Endothelial cell of umbilical vein (primary cell): Measurements from ENCODE around the gene MEI4. TPM values are rescaled to one million over a fixed set of nuclear protein-coding genes. Genes with fewer than 3 reads are reported as not detected.

Source experiments
- BruUV-seq: library from RNA; stranded (reverse); fragments of 400-500 nt; replicated peaks from 2 replicates; lab custom pipeline; 2021; lab: Mats Ljungman, UMichigan
- CTCF ChIA-PET: fragments of 300-600, 350-600 bp; sonication (Branson Sonifier 250); formaldehyde crosslinking; loops from one replicate; lab custom pipeline; 2021; ENCODE audit warnings: antibody characterized with exemption, inconsistent platforms; lab: Charles Lee
- POLR2A ChIA-PET: fragments of 300-600, 350-600 bp; sonication (Branson Sonifier 250); formaldehyde crosslinking; loops from one replicate; lab custom pipeline; 2021; ENCODE audit warnings: antibody characterized with exemption, inconsistent platforms; lab: Charles Lee
- DNase-seq: peaks from one replicate; pipeline ENCODE4 v3.0.0-alpha.2; 2011; ENCODE audit warnings: low read depth, low spot score
- FAIRE-seq: peaks from 2 replicates; lab custom pipeline; 2011; peaks lifted over from hg19 to GRCh38; lab: Jason Lieb, UNC
- H2AFZ ChIP-seq: 2 replicates; pipeline ENCODE4 v1.6.0; 2012; ENCODE audit warnings: low read depth, low read length, control low read depth, inconsistent platforms
- H3K27ac ChIP-seq: 2 replicates; pipeline ENCODE4 v1.5.1; 2011; ENCODE audit warnings: low read depth, mild to moderate bottlenecking, control low read depth, low read length, moderate library complexity; ENCODE audit not compliant: insufficient read depth
- H3K27me3 ChIP-seq, 2 experiments: 2 replicates each; pipeline versions ENCODE4 v1.6.0 to v1.6.1; 2011; ENCODE audit warnings: low read length in 2 of 2, mixed read lengths in 1 of 2; ENCODE audit not compliant: control insufficient read depth in 2 of 2, insufficient read depth in 2 of 2
- H3K36me3 ChIP-seq, 2 experiments: 2 replicates in 1 of 2; 3 replicates in 1 of 2; pipeline ENCODE4 v1.5.1; 2011; ENCODE audit warnings: low read length in 2 of 2, mild to moderate bottlenecking in 1 of 2, moderate library complexity in 1 of 2; ENCODE audit not compliant: control insufficient read depth in 2 of 2, insufficient read depth in 2 of 2; ENCODE audit errors: extremely low read depth in 1 of 2
- H3K4me1 ChIP-seq: 3 replicates; pipeline ENCODE4 v1.5.1; 2011; ENCODE audit warnings: mild to moderate bottlenecking, low read length; ENCODE audit not compliant: control insufficient read depth, insufficient read depth; ENCODE audit errors: extremely low read depth
- H3K4me2 ChIP-seq: 2 replicates; pipeline ENCODE4 v1.6.1; 2011; ENCODE audit warnings: low read length, control low read depth, mixed read lengths; ENCODE audit not compliant: insufficient read depth
- H3K4me3 ChIP-seq, 3 experiments: fragments of 200-600 bp in 1 of 3; sonication (generic), shearing (Covaris generic) in 1 of 3; replicated peaks in 1 of 3; 2 replicates each; pipeline ENCODE4 v1.5.1; 2011 to 2016; ENCODE audit warnings: control low read depth in 3 of 3, low read length in 3 of 3, mild to moderate bottlenecking in 2 of 3, inconsistent platforms in 1 of 3, low read depth in 1 of 3, moderate library complexity in 1 of 3; ENCODE audit not compliant: insufficient read depth in 1 of 3
- H3K79me2 ChIP-seq: 2 replicates; pipeline ENCODE4 v1.6.0; 2012; ENCODE audit warnings: low read length, inconsistent platforms; ENCODE audit not compliant: control insufficient read depth, insufficient read depth
- H3K9ac ChIP-seq: replicated peaks from 2 replicates; pipeline ENCODE3; 2011; ENCODE audit warnings: low read length, control low read depth; ENCODE audit not compliant: insufficient read depth; ENCODE audit errors: extremely low read depth
- H3K9me1 ChIP-seq: replicated peaks from 3 replicates; pipeline ENCODE4 v1.6.0; 2011; ENCODE audit warnings: mild to moderate bottlenecking, low read length; ENCODE audit not compliant: control insufficient read depth, insufficient read depth; ENCODE audit errors: extremely low read depth
- H3K9me3 ChIP-seq: replicated peaks from 2 replicates; pipeline ENCODE4 v1.5.1; 2012; ENCODE audit warnings: low read length, inconsistent platforms; ENCODE audit not compliant: control insufficient read depth, insufficient read depth
- H4K20me1 ChIP-seq: replicated peaks from 2 replicates; pipeline ENCODE3; 2011; ENCODE audit warnings: mild to moderate bottlenecking, low read length; ENCODE audit not compliant: control insufficient read depth, insufficient read depth; ENCODE audit errors: extremely low read depth
- EZH2 ChIP-seq: IDR thresholded peaks from 2 replicates; pipeline ENCODE4 v1.6.1; 2012; ENCODE audit warnings: borderline replicate concordance, low read depth, mild to moderate bottlenecking, moderate library complexity, low read length, inconsistent platforms; ENCODE audit not compliant: severe bottlenecking
- FOS ChIP-seq: IDR thresholded peaks from 2 replicates; pipeline ENCODE4 v1.6.1; 2011; ENCODE audit warnings: mild to moderate bottlenecking, low read length, moderate library complexity, borderline replicate concordance; ENCODE audit not compliant: insufficient read depth
- GATA2 ChIP-seq: IDR thresholded peaks from 2 replicates; pipeline ENCODE4 v1.7.0; 2011; ENCODE audit warnings: low read depth, mild to moderate bottlenecking, moderate library complexity, mixed read lengths, low read length; ENCODE audit not compliant: insufficient read length, insufficient read depth
- JUN ChIP-seq: IDR thresholded peaks from 2 replicates; pipeline ENCODE4 v1.6.1; 2011; ENCODE audit warnings: borderline replicate concordance, low read depth; ENCODE audit not compliant: insufficient read length, insufficient read depth
- MAX ChIP-seq: IDR thresholded peaks from 2 replicates; pipeline ENCODE4 v1.6.1; 2011; ENCODE audit not compliant: insufficient read depth, insufficient read length
- MYC ChIP-seq: IDR thresholded peaks from one replicate; pipeline ENCODE4 v1.6.1; 2011; ENCODE audit warnings: mild to moderate bottlenecking, low read depth, low read length
- POLR2A ChIP-seq: IDR thresholded peaks from 2 replicates; pipeline ENCODE4 v1.6.1; 2012; ENCODE audit warnings: low read depth, mild to moderate bottlenecking, control low read depth, low read length
- POLR2AphosphoS5 ChIP-seq: IDR thresholded peaks from 2 replicates; pipeline ENCODE4 v1.6.1; 2012; ENCODE audit warnings: low read depth, mild to moderate bottlenecking, control low read depth, low read length, moderate library complexity; ENCODE audit not compliant: insufficient read depth
- dilution Hi-C: fragments of 300-500 bp; cut with MboI; formaldehyde crosslinking; loops from one replicate; pipeline ENCODE4 v1.15.0; 2019; ENCODE audit warnings: low sequenced_read_pairs; ENCODE audit not compliant: extremely low pct_ligation_motif_present
- intact Hi-C: fragments of 100-400 bp; cut with micrococcal nuclease; formaldehyde crosslinking; loops from one replicate; pipeline ENCODE4 v1.10.0; 2022
- polyA plus RNA-seq, 4 experiments: library from polyadenylated mRNA; depleted of rRNA in 3 of 4; stranded (reverse) in 3 of 4; unstranded in 1 of 4; fragments of >200 nt; gene quantifications; 2 replicates each; pipeline versions ENCODE4 v1.2.1 to v1.2.3, GENCODE V29; 2011 to 2012; ENCODE audit warnings: missing spikeins in 1 of 4
- total RNA-seq: library from RNA; stranded (reverse); gene quantifications from 2 replicates; pipeline ENCODE4 v1.2.3, GENCODE V29; 2021
- TF ChIP-seq, protein P1 (sequence below), 2 donors: IDR thresholded peaks; 1 replicate in 1 of 2; 2 replicates in 1 of 2; pipeline ENCODE4 v1.5.1; 2011; ENCODE audit warnings: low read length in 2 of 2, mild to moderate bottlenecking in 2 of 2, moderate library complexity in 2 of 2, control low read depth in 1 of 2, inconsistent platforms in 1 of 2, low read depth in 1 of 2; ENCODE audit not compliant: insufficient read depth in 1 of 2; ENCODE audit errors: extremely low read depth in 1 of 2

The MEI4 gene
- total and polyA plus RNA-seq, 2 donors (not counting 3 experiments of a cell fraction or from before 2014, with no cell fraction given), result not detected

- no peak for TF ChIP-seq MYC
- TF ChIP-seq FOS, result no peak
- no peak for TF ChIP-seq GATA2
- TF ChIP-seq POLR2A, result no peak
- no peak for TF ChIP-seq EZH2
- no peak for TF ChIP-seq POLR2AphosphoS5
- TF ChIP-seq MAX, result no peak
- TF ChIP-seq, protein P1, sequence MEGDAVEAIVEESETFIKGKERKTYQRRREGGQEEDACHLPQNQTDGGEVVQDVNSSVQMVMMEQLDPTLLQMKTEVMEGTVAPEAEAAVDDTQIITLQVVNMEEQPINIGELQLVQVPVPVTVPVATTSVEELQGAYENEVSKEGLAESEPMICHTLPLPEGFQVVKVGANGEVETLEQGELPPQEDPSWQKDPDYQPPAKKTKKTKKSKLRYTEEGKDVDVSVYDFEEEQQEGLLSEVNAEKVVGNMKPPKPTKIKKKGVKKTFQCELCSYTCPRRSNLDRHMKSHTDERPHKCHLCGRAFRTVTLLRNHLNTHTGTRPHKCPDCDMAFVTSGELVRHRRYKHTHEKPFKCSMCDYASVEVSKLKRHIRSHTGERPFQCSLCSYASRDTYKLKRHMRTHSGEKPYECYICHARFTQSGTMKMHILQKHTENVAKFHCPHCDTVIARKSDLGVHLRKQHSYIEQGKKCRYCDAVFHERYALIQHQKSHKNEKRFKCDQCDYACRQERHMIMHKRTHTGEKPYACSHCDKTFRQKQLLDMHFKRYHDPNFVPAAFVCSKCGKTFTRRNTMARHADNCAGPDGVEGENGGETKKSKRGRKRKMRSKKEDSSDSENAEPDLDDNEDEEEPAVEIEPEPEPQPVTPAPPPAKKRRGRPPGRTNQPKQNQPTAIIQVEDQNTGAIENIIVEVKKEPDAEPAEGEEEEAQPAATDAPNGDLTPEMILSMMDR (IDR thresholded peaks at IDR 0.05; ENCODE audit: extremely low read depth in 1 of 2, insufficient read depth in 1 of 2, low read depth in 1 of 2, low read length in 2 of 2), result no peak
- no peak for TF ChIP-seq JUN
- no peaks in the 10 kb centered on the region for H3K36me3 ChIP-seq
- CTCF ChIA-PET, result interaction anchor here (1.0 to 2.7 kb wide), 2 partner anchors 10 to 11 kb away, joined by 3 to 15 read pairs; no protein-coding TSS in a partner anchor
- no peaks in the 10 kb centered on the region for H3K79me2 ChIP-seq
- dilution Hi-C loops, result no loop called here
- no peak overlapping the region for H3K27ac ChIP-seq
- FAIRE-seq, result no peak
- H3K4me1 ChIP-seq, result no peaks in the 10 kb centered on the region
- POLR2A ChIA-PET, result no interaction called here
- H3K9ac ChIP-seq, result no peak overlapping the region
- no peaks in the 10 kb centered on the region for H4K20me1 ChIP-seq
- intact Hi-C loops, result no loop called here
- no peak overlapping the region for H2AFZ ChIP-seq
- DNase-seq, result no peak
- H3K9me3 ChIP-seq, result no peaks in the 10 kb centered on the region
- H3K9me1 ChIP-seq, result no peaks in the 10 kb centered on the region
- BruUV-seq, result no TSS peak
- no peak overlapping the region for H3K4me3 ChIP-seq
- H3K4me2 ChIP-seq, result no peak overlapping the region
- H3K27me3 ChIP-seq, result no peaks in the 10 kb centered on the region
These were observed 22.8 kb upstream of the MEI4 start for GRCh38 chr6:77630014-77630413.
